Measurements from ENCODE around the gene NRP1.

- TF ChIP-seq CTCF (IDR thresholded peaks at IDR 0.05) = no peak
- TF ChIP-seq POLR2A (IDR thresholded peaks at IDR 0.05) = no peak
Measured at GRCh38 chr10:33344676-33345075, 10.2 kb upstream of the NRP1 start.
